Progenitor cell of endocrine pancreas (in vitro differentiated cells): ENCODE results near the gene TBP. TPM values are rescaled to one million over a fixed set of nuclear protein-coding genes. Genes with fewer than 3 reads are reported as not detected.

Experiments used
- DNase-seq: peaks from one replicate; pipeline ENCODE4 v3.0.0; 2021; ENCODE audit warnings: low spot score; ENCODE audit not compliant: unreplicated experiment
- H3K27ac Mint-ChIP-seq: 2 replicates; pipeline ENCODE4 v1.8.0; 2021; ENCODE audit warnings: mild to moderate bottlenecking, moderate library complexity, mixed read lengths
- H3K27me3 Mint-ChIP-seq: 2 replicates; pipeline ENCODE4 v1.8.0; 2021; ENCODE audit warnings: mixed read lengths
- H3K36me3 Mint-ChIP-seq: 2 replicates; pipeline ENCODE4 v1.8.0; 2022; ENCODE audit warnings: mixed read lengths; ENCODE audit not compliant: insufficient read depth
- H3K4me1 Mint-ChIP-seq: 2 replicates; pipeline ENCODE4 v1.8.0; 2021; ENCODE audit warnings: low read depth, mixed read lengths
- H3K4me3 Mint-ChIP-seq: 2 replicates; pipeline ENCODE4 v1.8.0; 2021; ENCODE audit warnings: low read depth, mild to moderate bottlenecking, moderate library complexity, mixed read lengths
- H3K9me3 Mint-ChIP-seq: 2 replicates; pipeline ENCODE4 v1.8.0; 2021; ENCODE audit warnings: low read depth, mixed read lengths
- total RNA-seq: library from RNA; stranded (reverse); gene quantifications from 2 replicates; pipeline ENCODE4 v1.2.1, GENCODE V29; 2021
- TF ChIP-seq, protein P1 (sequence below): fragments of 200-600 bp; sonication (generic); IDR thresholded peaks from one replicate; pipeline ENCODE4 v1.5.0; 2021; ENCODE audit warnings: antibody characterized with exemption, mild to moderate bottlenecking; ENCODE audit not compliant: unreplicated experiment

TBP gene
- total RNA-seq, 1 donor from 2014 or later = 20.3 TPM

DNA sequence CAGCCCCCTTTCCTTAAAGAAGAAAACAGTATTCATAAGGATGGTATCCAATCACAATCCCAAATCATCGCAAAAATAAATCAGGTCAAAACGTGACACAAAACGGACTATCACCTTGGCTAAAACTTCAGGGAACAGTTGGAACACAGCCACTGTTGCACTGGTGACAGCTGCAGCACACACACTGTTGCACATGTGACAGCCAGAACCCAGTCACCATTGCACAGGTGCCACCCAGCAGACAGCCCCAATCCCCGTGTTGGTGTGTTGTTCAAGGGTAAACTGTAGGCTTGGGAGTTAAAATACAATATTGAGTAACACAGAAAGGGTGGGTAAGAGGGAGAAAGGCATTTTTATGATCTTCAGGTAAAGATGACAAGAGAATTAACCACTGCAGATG, 16.8 kb upstream of the TBP start:
- no peak overlapping the region for H3K4me3 Mint-ChIP-seq
- no peaks in the 10 kb centered on the region for H3K9me3 Mint-ChIP-seq
- no peaks in the 10 kb centered on the region for H3K4me1 Mint-ChIP-seq

DNA sequence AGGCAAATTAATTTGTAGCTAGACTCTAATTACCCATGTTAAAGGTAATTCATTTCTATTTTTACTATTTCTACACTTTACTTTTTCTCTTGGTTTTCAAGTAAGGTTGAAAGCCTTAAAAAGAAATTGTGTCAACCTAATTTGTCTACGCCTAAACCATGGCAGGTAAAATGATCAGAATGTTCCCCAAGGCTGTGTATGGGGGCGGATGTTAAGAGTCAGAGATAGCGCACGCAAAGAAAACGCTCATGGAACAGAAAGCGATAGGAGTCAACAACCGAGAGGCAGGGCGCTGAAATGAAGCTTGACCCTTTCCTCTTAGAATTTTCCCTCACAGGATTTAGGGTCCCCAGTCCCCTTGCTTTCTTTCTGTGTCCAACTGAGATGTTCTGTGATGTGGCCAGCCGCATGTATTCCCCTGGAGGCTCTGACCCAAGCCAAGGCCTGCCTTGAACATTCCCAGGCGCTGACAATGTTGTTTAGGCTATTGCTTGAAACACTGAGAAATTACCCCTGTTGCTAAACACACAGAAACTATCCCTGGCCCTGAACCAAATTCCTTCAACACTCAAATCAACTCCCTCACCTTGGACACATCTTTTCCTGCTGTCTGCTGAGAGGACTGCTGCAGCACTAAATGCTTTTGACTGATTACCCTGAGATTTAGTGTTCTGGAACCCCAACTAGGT, 12.0 kb upstream of the TBP start:
- TF ChIP-seq, protein P1, sequence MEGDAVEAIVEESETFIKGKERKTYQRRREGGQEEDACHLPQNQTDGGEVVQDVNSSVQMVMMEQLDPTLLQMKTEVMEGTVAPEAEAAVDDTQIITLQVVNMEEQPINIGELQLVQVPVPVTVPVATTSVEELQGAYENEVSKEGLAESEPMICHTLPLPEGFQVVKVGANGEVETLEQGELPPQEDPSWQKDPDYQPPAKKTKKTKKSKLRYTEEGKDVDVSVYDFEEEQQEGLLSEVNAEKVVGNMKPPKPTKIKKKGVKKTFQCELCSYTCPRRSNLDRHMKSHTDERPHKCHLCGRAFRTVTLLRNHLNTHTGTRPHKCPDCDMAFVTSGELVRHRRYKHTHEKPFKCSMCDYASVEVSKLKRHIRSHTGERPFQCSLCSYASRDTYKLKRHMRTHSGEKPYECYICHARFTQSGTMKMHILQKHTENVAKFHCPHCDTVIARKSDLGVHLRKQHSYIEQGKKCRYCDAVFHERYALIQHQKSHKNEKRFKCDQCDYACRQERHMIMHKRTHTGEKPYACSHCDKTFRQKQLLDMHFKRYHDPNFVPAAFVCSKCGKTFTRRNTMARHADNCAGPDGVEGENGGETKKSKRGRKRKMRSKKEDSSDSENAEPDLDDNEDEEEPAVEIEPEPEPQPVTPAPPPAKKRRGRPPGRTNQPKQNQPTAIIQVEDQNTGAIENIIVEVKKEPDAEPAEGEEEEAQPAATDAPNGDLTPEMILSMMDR = no peak
- Mint-ChIP-seq H3K27me3 (no peaks in the 10 kb centered on the region), H3K4me1 (no peaks in the 10 kb centered on the region), H3K9me3 (no peaks in the 10 kb centered on the region), H3K36me3 (peaks cover 34% of the 10 kb centered on the region), H3K4me3 (no peak overlapping the region), H3K27ac (no peak overlapping the region)
- DNase-seq = no peak

More for the DNA sequence above, 16.8 kb upstream of the TBP start:
- TF ChIP-seq, protein P1 = no peak
- H3K27ac Mint-ChIP-seq = no peak overlapping the region
- H3K27me3 Mint-ChIP-seq = no peaks in the 10 kb centered on the region
- H3K36me3 Mint-ChIP-seq = peaks cover 30% of the 10 kb centered on the region
- DNase-seq = no peak

DNA sequence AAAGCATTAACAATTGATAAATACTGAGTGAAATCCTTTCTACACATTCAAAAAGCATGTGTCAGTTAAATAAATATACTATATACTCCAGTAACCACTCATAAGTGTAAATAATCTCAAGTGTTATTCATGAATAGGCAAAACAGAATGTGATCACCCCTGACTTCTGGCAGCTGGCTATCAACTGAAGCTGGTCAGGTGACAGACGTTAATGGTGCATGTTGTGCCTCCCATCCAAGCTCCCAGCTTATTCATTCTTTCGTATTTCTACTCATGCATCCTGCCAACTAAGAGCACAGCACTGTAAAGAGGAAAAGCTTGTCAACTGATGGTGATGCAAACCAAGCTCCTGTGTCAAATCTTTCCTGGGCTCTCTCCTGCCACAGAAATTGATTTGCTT, 8.8 kb upstream of the TBP start:
- Mint-ChIP-seq H3K36me3 (peaks cover 28% of the 10 kb centered on the region), H3K27me3 (no peaks in the 10 kb centered on the region), H3K27ac (no peak overlapping the region)

DNA sequence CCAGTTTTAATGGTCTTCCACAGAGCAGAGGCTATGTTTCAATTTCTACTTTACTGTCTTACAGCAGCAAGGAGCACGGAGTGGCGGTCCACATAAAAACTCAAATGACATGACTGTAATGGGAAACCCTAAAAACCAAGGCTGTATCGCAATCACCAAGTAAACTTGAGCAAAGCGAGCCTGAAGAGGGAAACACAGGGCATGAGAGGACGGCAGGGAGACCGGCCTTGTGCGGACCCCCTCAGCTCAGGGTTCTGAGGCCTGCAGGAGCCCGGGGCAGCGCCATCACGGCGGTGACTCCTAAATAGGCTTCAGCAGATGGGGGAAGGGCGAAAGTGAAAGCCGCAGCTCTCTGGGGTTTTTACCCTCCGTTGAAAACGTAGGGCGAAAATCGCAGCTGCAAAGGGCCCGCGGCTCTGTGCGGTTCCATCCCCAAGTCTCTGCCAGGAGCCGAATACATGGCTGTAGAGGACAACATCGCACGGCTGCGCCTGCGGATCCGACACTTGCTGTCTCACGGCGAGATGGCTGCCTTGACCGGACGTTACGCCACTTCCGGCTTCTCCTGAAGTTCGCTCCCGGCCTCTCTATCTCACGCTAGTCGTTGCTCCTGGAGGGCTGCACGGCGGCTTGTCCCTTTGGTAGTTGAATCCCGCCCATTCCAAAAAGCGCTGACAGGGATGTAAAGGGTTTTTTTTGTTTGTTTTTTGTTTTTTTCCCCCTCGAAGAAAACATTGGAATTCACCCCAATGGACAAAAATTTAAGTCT, 1.2 kb upstream of the TBP start, which contains the start of gene PSMB1:
PSMB1 (minus strand) TSS at position 543 of the 769 bp plus-strand sequence; CDS start at position 478, 65 bp downstream.
- Mint-ChIP-seq H3K4me3 (no peak within 1 kb of the TSS), H3K27me3 (no peaks in the 10 kb centered on the region), H3K4me1 (peaks cover 12% of the 10 kb centered on the region), H3K9me3 (no peaks in the 10 kb centered on the region), H3K36me3 (peaks cover 8% of the 10 kb centered on the region), H3K27ac (no peak within 1 kb of the TSS)
- TF ChIP-seq, protein P1 = no peak
- peak; percentile 73 for DNase-seq

More for the DNA sequence above, 8.8 kb upstream of the TBP start:
- peaks cover 3% of the 10 kb centered on the region for H3K4me1 Mint-ChIP-seq
- no peak for DNase-seq
- TF ChIP-seq, protein P1 = no peak
- no peaks in the 10 kb centered on the region for H3K9me3 Mint-ChIP-seq
- no peak overlapping the region for H3K4me3 Mint-ChIP-seq

DNA sequence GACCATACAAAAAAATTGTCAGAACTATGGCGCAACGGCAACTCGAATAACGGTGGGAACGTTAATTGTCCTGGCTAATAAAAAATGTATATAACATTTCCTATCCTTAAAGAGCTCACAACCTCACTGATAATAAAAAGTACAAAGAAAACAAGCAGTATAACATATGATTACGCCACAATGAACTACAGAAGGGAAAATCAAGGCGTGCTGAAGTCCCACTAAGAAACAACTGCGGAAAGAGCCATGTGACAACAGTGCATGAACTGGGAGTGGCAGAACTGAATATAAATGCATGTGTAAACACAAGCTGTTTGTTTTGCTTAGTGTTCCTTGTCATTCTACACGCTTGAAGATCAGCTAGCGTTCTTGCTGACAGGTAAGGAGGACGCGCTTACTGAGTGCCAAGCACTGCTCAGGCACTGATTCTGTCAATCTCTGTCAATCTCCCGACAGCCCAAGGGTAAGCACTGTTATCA, 596 bp upstream of the TBP start:
- Mint-ChIP-seq H3K9me3 (no peaks in the 10 kb centered on the region), H3K27me3 (no peaks in the 10 kb centered on the region), H3K4me3 (no peak overlapping the region), H3K27ac (no peak overlapping the region), H3K4me1 (peaks cover 12% of the 10 kb centered on the region), H3K36me3 (peaks cover 9% of the 10 kb centered on the region)
- TF ChIP-seq, protein P1 = no peak
- no peak for DNase-seq
